T-helper 1 cell treated with Interleukin-12 subunit alpha and Interleukin-12 subunit beta and Interleukin-4 antibody, amounts not matched to agents 30 μg/mL and 1 μg/mL, for 36 hours (primary cell): ENCODE data around the gene CCDC15.

ENCODE experiments used
- H3K27ac Mint-ChIP-seq: one replicate; pipeline ENCODE4 v1.8.0; 2021; ENCODE audit warnings: mild to moderate bottlenecking, mixed read lengths
- H3K27me3 Mint-ChIP-seq: one replicate; pipeline ENCODE4 v1.8.0; 2021; ENCODE audit warnings: low read depth, mixed read lengths
- H3K36me3 Mint-ChIP-seq: one replicate; pipeline ENCODE4 v1.8.0; 2021; ENCODE audit warnings: low read depth, mixed read lengths
- H3K4me1 Mint-ChIP-seq: one replicate; pipeline ENCODE4 v1.8.0; 2021; ENCODE audit warnings: low read depth, mixed read lengths
- H3K4me3 Mint-ChIP-seq: one replicate; pipeline ENCODE4 v1.8.0; 2021; ENCODE audit warnings: mild to moderate bottlenecking, moderate library complexity, mixed read lengths
- H3K9me3 Mint-ChIP-seq: one replicate; pipeline ENCODE4 v1.8.0; 2021; ENCODE audit warnings: mixed read lengths

CCDC15 gene

DNA sequence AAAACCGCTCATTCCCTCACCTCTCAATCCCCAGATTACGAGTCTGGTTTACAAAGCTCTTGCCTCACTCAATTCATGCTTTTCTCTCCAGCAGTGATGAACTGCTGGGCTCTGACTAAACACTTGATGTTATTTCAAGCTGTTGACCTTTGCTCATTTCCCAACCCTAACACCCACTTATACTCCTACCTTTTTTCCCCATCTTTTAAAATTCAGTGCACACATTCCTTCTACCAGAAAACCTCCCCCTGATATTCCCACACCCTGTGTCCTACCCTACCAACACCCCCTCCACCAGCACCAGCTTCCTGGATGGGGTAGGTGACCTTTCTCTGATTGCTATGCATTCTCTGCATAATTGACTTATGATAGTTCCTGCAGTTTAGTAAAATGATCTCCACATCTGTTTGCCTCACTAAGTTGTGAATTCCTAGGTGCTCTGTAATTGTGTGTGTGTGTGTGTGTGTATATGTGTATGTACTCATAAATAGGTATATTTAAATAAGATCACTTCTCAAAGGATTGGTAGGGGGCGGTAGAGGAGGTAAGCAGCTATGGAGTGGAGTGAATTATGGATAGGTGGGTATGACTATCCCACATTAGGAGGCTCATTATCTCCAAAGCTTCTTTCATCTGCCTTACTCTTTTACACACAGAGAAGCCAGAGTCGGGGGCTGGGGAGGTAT lies 19.0 kb upstream of the CCDC15 start:
- H3K4me3 Mint-ChIP-seq, result no peak overlapping the region
- peaks cover 5% of the 10 kb centered on the region for H3K4me1 Mint-ChIP-seq
- no peaks in the 10 kb centered on the region for H3K9me3 Mint-ChIP-seq
- H3K36me3 Mint-ChIP-seq, result no peaks in the 10 kb centered on the region
- no peak overlapping the region for H3K27ac Mint-ChIP-seq
- peaks cover 17% of the 10 kb centered on the region for H3K27me3 Mint-ChIP-seq

DNA sequence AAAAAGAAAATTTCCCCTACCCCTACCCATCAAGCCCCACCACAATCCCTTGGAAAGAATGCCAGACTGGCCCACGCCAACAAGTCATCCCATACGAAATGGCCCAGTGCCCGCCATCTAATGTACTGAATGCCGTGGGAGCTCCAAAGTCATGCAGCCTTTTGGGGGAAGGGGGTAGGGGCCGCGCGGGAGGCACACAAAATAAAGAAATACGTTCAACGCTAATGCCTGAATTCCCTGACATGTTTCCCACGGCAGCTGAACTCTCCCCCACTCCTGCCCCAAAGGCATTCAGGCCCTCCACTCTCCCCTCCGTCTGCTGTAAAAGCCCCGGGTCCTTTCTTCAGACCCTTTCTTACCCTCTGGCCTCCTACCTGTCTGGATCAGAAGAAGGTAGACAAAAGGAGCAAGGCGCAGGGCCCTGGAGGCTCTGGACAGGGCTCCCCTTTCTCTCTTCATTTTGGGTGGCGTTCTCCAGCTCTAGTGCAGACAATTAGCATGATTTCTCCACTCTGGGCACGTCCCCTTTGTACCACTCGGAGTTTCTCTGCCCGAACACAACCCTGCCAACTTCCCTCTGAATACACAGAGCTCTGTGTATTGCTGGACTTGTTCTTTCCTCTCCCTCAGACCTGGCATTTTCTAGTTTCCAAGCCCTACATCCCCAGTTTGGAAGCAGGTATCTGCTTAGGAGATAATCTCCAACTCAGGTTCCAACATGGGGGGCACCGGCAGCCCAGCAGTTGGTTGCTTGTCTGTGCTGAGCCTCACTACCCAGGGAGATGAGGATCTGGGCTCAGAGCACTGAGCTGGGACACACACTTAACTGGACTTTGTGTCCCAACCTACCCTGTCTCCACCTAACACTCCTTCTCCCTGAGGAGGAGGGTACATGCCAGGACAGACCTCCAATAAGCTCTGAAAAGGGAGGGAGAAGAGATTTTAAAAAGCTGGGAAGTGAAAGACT lies 18.2 kb upstream of the CCDC15 start, which contains the start of gene HEPACAM:
Gene HEPACAM (minus strand): TSS at position 500 of the 967 bp plus-strand sequence. CDS start 41 bp downstream, at position 459.
- Mint-ChIP-seq H3K27ac (no peak within 1 kb of the TSS), H3K36me3 (no peaks in the 10 kb centered on the region), H3K4me1 (peaks cover under 1% of the 10 kb centered on the region), H3K4me3 (no peak within 1 kb of the TSS), H3K27me3 (peaks cover 21% of the 10 kb centered on the region), H3K9me3 (no peaks in the 10 kb centered on the region)

- H3K36me3 Mint-ChIP-seq, result no peaks in the 10 kb centered on the region
- H3K27me3 Mint-ChIP-seq, result peaks cover 21% of the 10 kb centered on the region
- no peaks in the 10 kb centered on the region for H3K9me3 Mint-ChIP-seq
- H3K27ac Mint-ChIP-seq, result no peak overlapping the region
- H3K4me3 Mint-ChIP-seq, result no peak overlapping the region
- H3K4me1 Mint-ChIP-seq, result no peaks in the 10 kb centered on the region
Observed at GRCh38 chr11:124937336-124937935, 16.6 kb upstream of the CCDC15 start.

- Mint-ChIP-seq H3K4me1 (no peaks in the 10 kb centered on the region), H3K9me3 (no peaks in the 10 kb centered on the region), H3K27ac (no peak overlapping the region), H3K36me3 (no peaks in the 10 kb centered on the region), H3K4me3 (no peak overlapping the region), H3K27me3 (peaks cover 21% of the 10 kb centered on the region)
Observed at GRCh38 chr11:124938206-124938765, 15.7 kb upstream of the CCDC15 start.

DNA sequence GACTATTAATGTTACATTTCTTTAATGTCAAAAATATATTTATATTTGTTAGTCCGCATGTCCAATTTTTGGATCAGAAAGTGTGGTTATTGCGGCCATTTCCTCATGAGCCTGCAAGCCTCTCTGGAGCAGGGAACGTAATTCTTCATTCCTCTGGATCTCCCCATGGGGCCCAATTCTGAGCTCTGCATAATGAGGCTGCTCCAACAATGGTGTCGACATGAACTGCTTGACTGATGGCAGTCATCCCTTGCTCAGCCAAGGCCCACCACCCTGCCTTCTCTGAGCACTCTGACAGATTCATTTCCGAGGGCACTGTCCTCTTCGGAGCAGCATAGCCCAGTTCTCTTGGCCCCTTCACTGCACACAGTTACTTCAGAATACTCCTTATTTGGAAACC lies 15.0 kb upstream of the CCDC15 start:
- peaks cover 2% of the 10 kb centered on the region for H3K4me1 Mint-ChIP-seq
- peaks cover 21% of the 10 kb centered on the region for H3K27me3 Mint-ChIP-seq
- no peak overlapping the region for H3K4me3 Mint-ChIP-seq
- H3K9me3 Mint-ChIP-seq, result no peaks in the 10 kb centered on the region
- no peaks in the 10 kb centered on the region for H3K36me3 Mint-ChIP-seq
- no peak overlapping the region for H3K27ac Mint-ChIP-seq

DNA sequence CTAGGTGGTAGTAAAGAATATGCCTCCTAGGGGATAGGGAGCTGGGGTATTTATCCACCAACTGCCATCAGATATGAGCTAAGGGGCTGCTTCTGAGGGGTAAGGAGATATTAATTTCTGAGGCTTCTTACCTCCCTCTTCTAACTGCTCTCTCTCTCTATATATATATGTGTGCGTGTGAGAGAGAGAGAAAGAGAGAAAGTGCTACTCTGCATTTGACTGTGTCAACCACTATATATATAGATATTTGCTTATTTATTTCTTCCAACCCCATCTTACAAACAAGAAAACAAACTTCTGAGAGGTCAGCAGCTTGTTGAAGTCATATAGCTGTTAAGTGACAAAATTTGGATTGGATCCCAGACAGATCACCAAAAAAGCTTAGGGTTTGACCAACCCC lies 12.3 kb upstream of the CCDC15 start:
- Mint-ChIP-seq H3K27ac (no peak overlapping the region), H3K4me3 (no peak overlapping the region), H3K27me3 (peaks cover 16% of the 10 kb centered on the region), H3K36me3 (peaks cover 3% of the 10 kb centered on the region), H3K9me3 (no peaks in the 10 kb centered on the region), H3K4me1 (peaks cover 2% of the 10 kb centered on the region)

- no peak overlapping the region for H3K4me3 Mint-ChIP-seq
- no peak overlapping the region for H3K27ac Mint-ChIP-seq
Observed at GRCh38 chr11:124942466-124943253, 11.3 kb upstream of the CCDC15 start.

DNA sequence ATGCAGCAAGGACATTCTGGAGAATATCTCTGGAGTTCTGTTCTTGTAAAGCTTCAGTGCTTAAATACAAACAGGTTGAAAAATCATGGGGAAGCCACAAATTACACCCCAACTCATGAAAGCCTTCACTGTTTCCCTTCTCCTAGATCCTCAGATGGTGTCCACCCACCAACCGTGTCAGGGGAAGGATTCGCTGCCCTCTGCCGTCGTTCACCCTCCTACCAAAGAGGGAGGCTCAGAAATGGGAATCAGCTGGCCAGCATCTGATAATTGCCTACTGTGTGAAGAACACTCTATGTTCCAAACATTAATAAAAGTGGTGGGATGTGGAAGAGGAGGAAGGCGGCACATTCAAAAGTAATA lies 10.8 kb upstream of the CCDC15 start:
- Mint-ChIP-seq H3K4me3 (no peak overlapping the region), H3K27me3 (peaks cover 7% of the 10 kb centered on the region), H3K9me3 (peaks cover 6% of the 10 kb centered on the region), H3K27ac (no peak overlapping the region), H3K36me3 (peaks cover 7% of the 10 kb centered on the region), H3K4me1 (peaks cover 2% of the 10 kb centered on the region)

More at GRCh38 chr11:124942466-124943253, 11.3 kb upstream of the CCDC15 start:
- Mint-ChIP-seq H3K36me3 (peaks cover 3% of the 10 kb centered on the region), H3K9me3 (no peaks in the 10 kb centered on the region), H3K4me1 (peaks cover 2% of the 10 kb centered on the region), H3K27me3 (peaks cover 10% of the 10 kb centered on the region)

DNA sequence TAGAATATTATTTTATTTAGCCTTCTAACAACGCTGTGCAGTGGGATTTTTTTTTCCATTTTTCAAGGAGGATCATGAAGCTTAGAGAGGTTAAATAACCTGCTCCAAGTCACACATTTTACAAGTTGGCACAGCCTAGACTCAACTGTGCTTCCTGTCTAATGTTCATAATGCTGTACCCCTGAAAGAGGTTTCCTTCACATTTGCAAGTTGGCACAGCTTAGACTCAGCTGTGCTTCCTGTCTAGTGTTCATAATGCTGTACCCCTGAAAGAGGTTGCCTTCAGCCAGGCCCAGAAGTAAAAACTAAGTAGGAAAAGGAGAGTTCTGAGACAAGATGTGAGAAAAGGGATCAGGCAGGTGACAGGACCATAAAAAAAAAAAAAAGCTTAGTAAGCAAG lies 10.3 kb upstream of the CCDC15 start:
- Mint-ChIP-seq H3K9me3 (peaks cover 11% of the 10 kb centered on the region), H3K4me1 (peaks cover 3% of the 10 kb centered on the region), H3K36me3 (peaks cover 12% of the 10 kb centered on the region), H3K4me3 (no peak overlapping the region), H3K27me3 (peaks cover 5% of the 10 kb centered on the region), H3K27ac (no peak overlapping the region)

- Mint-ChIP-seq H3K27me3 (peaks cover 5% of the 10 kb centered on the region), H3K4me1 (peaks cover 4% of the 10 kb centered on the region), H3K9me3 (peaks cover 12% of the 10 kb centered on the region), H3K27ac (no peak overlapping the region), H3K4me3 (no peak overlapping the region), H3K36me3 (peaks cover 14% of the 10 kb centered on the region)
Observed at GRCh38 chr11:124944565-124944964, 9.4 kb upstream of the CCDC15 start.

DNA sequence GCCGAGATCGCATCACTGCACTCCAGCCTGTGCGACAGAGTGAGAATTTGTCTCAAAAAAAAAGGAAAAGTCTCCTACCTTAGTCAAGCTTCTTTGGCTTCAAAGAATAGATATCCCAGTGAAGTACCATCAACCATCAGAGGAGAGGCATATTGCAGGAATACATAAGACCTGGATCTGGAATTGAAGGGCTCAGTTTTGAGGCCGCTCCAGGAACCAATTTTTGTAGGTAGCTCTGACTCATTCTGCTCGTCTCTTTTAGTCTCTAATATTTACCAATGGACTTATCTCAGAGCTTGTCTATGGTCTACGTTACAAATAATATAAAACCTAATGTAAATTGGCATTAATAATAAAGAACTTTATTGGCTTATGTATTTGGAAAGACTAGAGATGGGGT lies 8.2 kb upstream of the CCDC15 start:
- Mint-ChIP-seq H3K4me1 (peaks cover 7% of the 10 kb centered on the region), H3K4me3 (no peak overlapping the region), H3K27ac (no peak overlapping the region), H3K27me3 (no peaks in the 10 kb centered on the region), H3K9me3 (peaks cover 12% of the 10 kb centered on the region), H3K36me3 (peaks cover 17% of the 10 kb centered on the region)

- peaks cover 12% of the 10 kb centered on the region for H3K9me3 Mint-ChIP-seq
Observed at GRCh38 chr11:124946735-124947141, 7.3 kb upstream of the CCDC15 start.

DNA sequence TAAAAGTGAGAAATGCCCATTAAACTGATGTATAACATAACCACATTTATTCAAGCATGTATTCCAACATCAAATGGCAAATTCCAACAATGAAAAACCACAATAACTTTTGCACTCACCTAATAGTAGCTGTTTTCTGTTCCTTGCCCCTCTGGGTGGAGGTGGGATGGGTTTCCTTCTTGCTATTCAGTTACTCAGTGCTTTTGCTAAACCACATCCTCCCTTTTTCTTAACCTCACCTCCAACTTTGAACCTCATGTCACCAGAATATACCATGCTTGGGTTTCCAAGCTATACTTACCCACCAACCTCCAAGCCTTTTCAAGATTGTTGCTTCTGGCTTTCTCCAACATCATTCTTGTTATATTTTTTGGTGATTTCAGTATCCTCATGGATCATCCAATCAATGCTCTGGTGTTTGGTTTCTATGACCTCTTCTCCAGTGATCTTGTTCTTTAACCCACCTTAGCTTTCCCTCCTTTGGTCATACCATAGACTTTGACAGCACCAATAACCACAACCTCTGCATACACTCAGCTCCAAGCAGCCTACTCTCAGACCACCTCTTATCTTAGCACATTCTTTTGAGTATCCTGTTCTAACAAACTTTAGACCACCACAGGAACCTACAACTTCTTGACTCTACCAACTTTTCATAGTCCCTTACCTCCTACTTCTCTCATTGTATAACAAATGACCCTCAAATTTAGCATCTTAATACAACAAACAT lies 3.2 kb upstream of the CCDC15 start:
- Mint-ChIP-seq H3K36me3 (peaks cover 17% of the 10 kb centered on the region), H3K9me3 (peaks cover 12% of the 10 kb centered on the region)

More at GRCh38 chr11:124946735-124947141, 7.3 kb upstream of the CCDC15 start:
- H3K36me3 Mint-ChIP-seq, result peaks cover 17% of the 10 kb centered on the region
- peaks cover 7% of the 10 kb centered on the region for H3K4me1 Mint-ChIP-seq
- no peak overlapping the region for H3K27ac Mint-ChIP-seq
- no peak overlapping the region for H3K4me3 Mint-ChIP-seq
- H3K27me3 Mint-ChIP-seq, result no peaks in the 10 kb centered on the region

More for the DNA sequence above, 3.2 kb upstream of the CCDC15 start:
- Mint-ChIP-seq H3K27me3 (no peaks in the 10 kb centered on the region), H3K27ac (no peak overlapping the region), H3K4me1 (peaks cover 8% of the 10 kb centered on the region), H3K4me3 (no peak overlapping the region)
